ENCODE measurements around the gene ARSH. TPM values are rescaled to one million over a fixed set of nuclear protein-coding genes. Genes with fewer than 3 reads are reported as not detected.

ARSH gene
- total RNA-seq, 1 experiment from 2014 or later: not detected

DNA sequence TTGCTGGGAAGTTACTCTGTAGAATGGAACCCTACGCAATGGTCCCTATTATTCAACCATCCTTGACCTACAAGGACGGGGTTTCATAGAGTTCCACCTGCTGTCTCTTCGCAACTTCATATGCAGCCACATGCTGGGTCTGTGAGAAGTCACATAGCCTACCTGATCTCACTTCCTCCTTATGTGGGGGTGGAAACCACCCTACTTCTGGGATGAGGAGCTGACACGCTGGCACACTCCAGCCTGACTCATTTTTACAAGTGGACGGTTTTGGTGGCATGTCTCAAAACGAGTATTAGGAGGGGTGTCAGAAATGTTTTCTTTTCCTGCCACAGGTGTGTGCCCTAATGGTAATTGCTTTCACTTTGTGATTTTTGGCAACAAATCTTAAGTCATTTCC lies 40.4 kb upstream of the ARSH start:
- no peak overlapping the region for H3K27ac ChIP-seq (ENCODE audit: low read depth, low read length)
- H3K27me3 ChIP-seq (ENCODE audit: insufficient read depth, low read length): no peaks in the 10 kb centered on the region
- no peak overlapping the region for H3K4me3 ChIP-seq (replicated peaks in 1 of 2; ENCODE audit: low read depth in 1 of 2, low read length in 2 of 2)
- no peaks in the 10 kb centered on the region for H3K4me1 ChIP-seq (ENCODE audit: control insufficient read depth in 1 of 2, insufficient read depth in 2 of 2, low read length in 2 of 2)
- no peak for DNase-seq (ENCODE audit: low read depth, low spot score)
- ChIA-PET CTCF (no interaction called here), RAD21 (ENCODE audit: low non-redundant PET in 1 of 2, low total read pairs in 2 of 2, uncharacterized antibody in 2 of 2, unreplicated experiment in 2 of 2) (no interaction called here), POLR2A (no interaction called here)
- H3K36me3 ChIP-seq (ENCODE audit: control insufficient read depth in 1 of 2, insufficient read depth in 2 of 2, low read length in 2 of 2): no peaks in the 10 kb centered on the region
- no peak for TF ChIP-seq CEBPB (IDR thresholded peaks at IDR 0.05; ENCODE audit: low read depth)
- no peak overlapping the region for H3K9ac ChIP-seq (ENCODE audit: low read length)
- intact Hi-C loops (cut with micrococcal nuclease): no loop called here
- H4K20me1 ChIP-seq (ENCODE audit: insufficient read depth): no peaks in the 10 kb centered on the region
- ATAC-seq: no peak
- no peak overlapping the region for H2AFZ ChIP-seq (ENCODE audit: low read depth, low read length, poor library complexity, severe bottlenecking)
- no peaks in the 10 kb centered on the region for H3K9me2 ChIP-seq (ENCODE audit: insufficient read depth)
- H3K4me2 ChIP-seq (ENCODE audit: low read length): no peak overlapping the region
- no TSS peak for BruUV-seq (replicated peaks)
- no peaks in the 10 kb centered on the region for H3K79me2 ChIP-seq (ENCODE audit: insufficient read depth, low read length)
- no peaks in the 10 kb centered on the region for H3K9me3 ChIP-seq (ENCODE audit: control insufficient read depth in 1 of 2, insufficient read depth in 1 of 2, low read depth in 1 of 2, low read length in 2 of 2)

DNA sequence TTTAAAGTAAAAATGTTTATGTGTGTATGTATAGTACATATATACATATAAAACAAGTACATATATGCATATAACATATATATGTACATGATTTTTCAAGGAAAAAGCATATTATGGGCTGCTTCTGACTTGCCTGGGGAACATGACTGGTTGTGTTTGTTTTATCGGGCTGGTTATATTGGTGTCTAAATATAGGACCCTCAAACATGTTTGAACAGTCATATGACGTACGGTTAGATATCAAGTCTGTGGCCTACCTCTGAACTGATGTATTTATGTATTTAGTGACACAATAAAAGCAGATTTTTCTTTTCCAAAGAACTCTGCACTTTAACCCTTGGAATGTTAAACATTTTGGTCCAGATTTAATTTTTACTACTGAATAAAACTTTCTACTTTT lies 39.3 kb upstream of the ARSH start:
- DNase-seq (ENCODE audit: low read depth, low spot score) (no peak), ATAC-seq (no peak)
- Histone ChIP-seq H3K4me2 (ENCODE audit: low read length) (no peak overlapping the region), H3K36me3 (ENCODE audit: control insufficient read depth in 1 of 2, insufficient read depth in 2 of 2, low read length in 2 of 2) (no peaks in the 10 kb centered on the region), H3K27ac (ENCODE audit: low read depth, low read length) (no peak overlapping the region), H4K20me1 (ENCODE audit: insufficient read depth) (no peaks in the 10 kb centered on the region), H3K4me3 (replicated peaks in 1 of 2; ENCODE audit: low read depth in 1 of 2, low read length in 2 of 2) (no peak overlapping the region), H3K4me1 (ENCODE audit: control insufficient read depth in 1 of 2, insufficient read depth in 2 of 2, low read length in 2 of 2) (no peaks in the 10 kb centered on the region), H3K9ac (ENCODE audit: low read length) (no peak overlapping the region), H3K79me2 (ENCODE audit: insufficient read depth, low read length) (no peaks in the 10 kb centered on the region), H3K27me3 (ENCODE audit: insufficient read depth, low read length) (no peaks in the 10 kb centered on the region), H3K9me2 (ENCODE audit: insufficient read depth) (no peaks in the 10 kb centered on the region), H3K9me3 (ENCODE audit: control insufficient read depth in 1 of 2, insufficient read depth in 1 of 2, low read depth in 1 of 2, low read length in 2 of 2) (no peaks in the 10 kb centered on the region), H2AFZ (ENCODE audit: low read depth, low read length, poor library complexity, severe bottlenecking) (no peak overlapping the region)
- intact Hi-C loops (cut with micrococcal nuclease): no loop called here
- BruUV-seq (replicated peaks): no TSS peak
- TF ChIP-seq, protein P1, sequence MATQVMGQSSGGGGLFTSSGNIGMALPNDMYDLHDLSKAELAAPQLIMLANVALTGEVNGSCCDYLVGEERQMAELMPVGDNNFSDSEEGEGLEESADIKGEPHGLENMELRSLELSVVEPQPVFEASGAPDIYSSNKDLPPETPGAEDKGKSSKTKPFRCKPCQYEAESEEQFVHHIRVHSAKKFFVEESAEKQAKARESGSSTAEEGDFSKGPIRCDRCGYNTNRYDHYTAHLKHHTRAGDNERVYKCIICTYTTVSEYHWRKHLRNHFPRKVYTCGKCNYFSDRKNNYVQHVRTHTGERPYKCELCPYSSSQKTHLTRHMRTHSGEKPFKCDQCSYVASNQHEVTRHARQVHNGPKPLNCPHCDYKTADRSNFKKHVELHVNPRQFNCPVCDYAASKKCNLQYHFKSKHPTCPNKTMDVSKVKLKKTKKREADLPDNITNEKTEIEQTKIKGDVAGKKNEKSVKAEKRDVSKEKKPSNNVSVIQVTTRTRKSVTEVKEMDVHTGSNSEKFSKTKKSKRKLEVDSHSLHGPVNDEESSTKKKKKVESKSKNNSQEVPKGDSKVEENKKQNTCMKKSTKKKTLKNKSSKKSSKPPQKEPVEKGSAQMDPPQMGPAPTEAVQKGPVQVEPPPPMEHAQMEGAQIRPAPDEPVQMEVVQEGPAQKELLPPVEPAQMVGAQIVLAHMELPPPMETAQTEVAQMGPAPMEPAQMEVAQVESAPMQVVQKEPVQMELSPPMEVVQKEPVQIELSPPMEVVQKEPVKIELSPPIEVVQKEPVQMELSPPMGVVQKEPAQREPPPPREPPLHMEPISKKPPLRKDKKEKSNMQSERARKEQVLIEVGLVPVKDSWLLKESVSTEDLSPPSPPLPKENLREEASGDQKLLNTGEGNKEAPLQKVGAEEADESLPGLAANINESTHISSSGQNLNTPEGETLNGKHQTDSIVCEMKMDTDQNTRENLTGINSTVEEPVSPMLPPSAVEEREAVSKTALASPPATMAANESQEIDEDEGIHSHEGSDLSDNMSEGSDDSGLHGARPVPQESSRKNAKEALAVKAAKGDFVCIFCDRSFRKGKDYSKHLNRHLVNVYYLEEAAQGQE (IDR thresholded peaks at IDR 0.05; ENCODE audit: low read depth): no peak
- no peak for TF ChIP-seq ELF1 (IDR thresholded peaks at IDR 0.05; ENCODE audit: borderline replicate concordance, low read depth)
- TF ChIP-seq POLR2A (IDR thresholded peaks at IDR 0.05; ENCODE audit: borderline replicate concordance, extremely low read depth, insufficient read depth, insufficient read length): no peak
- no peak for TF ChIP-seq SIN3A (IDR thresholded peaks at IDR 0.05; ENCODE audit: low read depth)
- no peak for TF ChIP-seq CBX3 (IDR thresholded peaks at IDR 0.05; ENCODE audit: low read depth)
- POLR2A ChIA-PET: no interaction called here
- RAD21 ChIA-PET (ENCODE audit: low non-redundant PET in 1 of 2, low total read pairs in 2 of 2, uncharacterized antibody in 2 of 2, unreplicated experiment in 2 of 2): no interaction called here
- CTCF ChIA-PET: no interaction called here
